Ovary (tissue), 9 donors: ENCODE measurements around the gene LRCH1. TPM values are rescaled to one million over a fixed set of nuclear protein-coding genes. Genes with fewer than 3 reads are reported as not detected.

Experiments
- DNase-seq, 5 donors: peaks; one replicate each; pipeline ENCODE4 v3.0.0-alpha.2; 2019 to 2020
- H3K27ac ChIP-seq, 2 donors: fragments of 200-600 bp; one replicate each; pipeline versions ENCODE4 v1.5.1 to v1.8.0; 2019 to 2022
- H3K27me3 ChIP-seq: fragments of 200-600 bp; one replicate; pipeline ENCODE4 v1.8.0; 2022
- H3K36me3 ChIP-seq: fragments of 200-600 bp; sonication (generic); one replicate; pipeline ENCODE4 v1.5.1; 2019
- H3K4me1 ChIP-seq: one replicate; pipeline ENCODE4 v1.8.1; 2013; ENCODE audit warnings: mild to moderate bottlenecking, moderate library complexity; ENCODE audit not compliant: insufficient read depth
- H3K4me3 ChIP-seq: fragments of 200-600 bp; sonication (generic); one replicate; pipeline ENCODE4 v1.5.1; 2017
- H3K9me3 ChIP-seq, 2 donors: fragments of 200-600 bp in 1 of 2; sonication (generic) in 1 of 2; one replicate each; pipeline versions ENCODE4 v1.5.1 to v1.8.1; 2013 to 2019; ENCODE audit warnings: mild to moderate bottlenecking in 1 of 2, moderate library complexity in 1 of 2
- EP300 ChIP-seq: sonication (generic); formaldehyde crosslinking; IDR thresholded peaks from one replicate; pipeline ENCODE4 v1.6.1; 2017; ENCODE audit warnings: antibody characterized with exemption
- POLR2A ChIP-seq: fragments of 450-650 bp; IDR thresholded peaks from one replicate; pipeline ENCODE4 v1.6.1; 2017; ENCODE audit warnings: antibody characterized with exemption, mild to moderate bottlenecking, moderate library complexity
- WGBS, 3 donors: extraction: QIAGEN DNeasy Blood & Tissue Kit in 1 of 3; methylation state at CpG; one replicate each; pipeline versions ENCODE4 v1.1.5 to v1.1.7; 2013 to 2017; 5-methylcytosine and 5-hydroxymethylcytosine counted together
- intact Hi-C, 4 donors: fragments of 100-400 bp; cut with DNase I; formaldehyde crosslinking; loops; one replicate each; pipeline versions ENCODE4 v1.11.0 to v1.15.1; 2022 to 2023
- polyA plus RNA-seq, 2 donors: library from polyadenylated mRNA; stranded (reverse); fragments of 200-250 nt in 1 of 2; fragments of 350-450 nt in 1 of 2; fragmentation: Illumina TruSeq in 1 of 2; extraction: RNeasy Lipid Tissue Mini Kit (QIAGEN cat#74804) in 1 of 2; gene quantifications; one replicate each; pipeline ENCODE4 v1.2.3, GENCODE V29; 2013 to 2014
- total RNA-seq, 7 donors: library from RNA; depleted of rRNA in 2 of 7; stranded (reverse); fragments of >200 nt in 2 of 7; fragmentation: NEBNext Ultra II Directional in 3 of 7; extraction: Animal tissue kit (Norgen Biotek cat#: 25700) in 3 of 7; gene quantifications; one replicate each; pipeline versions ENCODE4 v1.1.0 to v1.2.4, GENCODE V29; 2016 to 2023
- TF ChIP-seq, protein P1 (sequence below), 3 donors: fragments of 450-650 bp in 2 of 3; fragments of 200-600 bp in 1 of 3; IDR thresholded peaks; one replicate each; pipeline versions ENCODE4 v1.5.1 to v1.8.0; 2016 to 2022; ENCODE audit warnings: antibody characterized with exemption in 3 of 3, mild to moderate bottlenecking in 1 of 3
- donor health status: DM: no; HTN: no; CAD: no; lungs with moderate emphysema.
- donor health status: DM: no; HTN: no; CAD: no.
- donor health status: Bipolar disorder and iron deficiency.
- donor health status: DM: yes; HTN: yes; CAD: no.
- donor health status: DM: no; HTN: no; CAD: no.
- donor health status: DM: yes; HTN: yes; CAD: no.

The LRCH1 gene
- total and polyA plus RNA-seq, 9 donors: 7.6 to 19.3 (median 15.8) TPM

- H3K27ac ChIP-seq: no peak overlapping the region
- H3K27me3 ChIP-seq: no peaks in the 10 kb centered on the region
- H3K4me3 ChIP-seq: no peak overlapping the region
- no peaks in the 10 kb centered on the region for H3K9me3 ChIP-seq
- DNase-seq: no peak
- intact Hi-C loops: no loop called here
- no peaks in the 10 kb centered on the region for H3K36me3 ChIP-seq
- H3K4me1 ChIP-seq: peaks cover 16% of the 10 kb centered on the region
- 7 to 11% (median 8%) methylated on average over 5 of the region's 5 CpGs for WGBS, 3 donors
- no peak for TF ChIP-seq POLR2A
- no peak for TF ChIP-seq EP300
- TF ChIP-seq, protein P1, sequence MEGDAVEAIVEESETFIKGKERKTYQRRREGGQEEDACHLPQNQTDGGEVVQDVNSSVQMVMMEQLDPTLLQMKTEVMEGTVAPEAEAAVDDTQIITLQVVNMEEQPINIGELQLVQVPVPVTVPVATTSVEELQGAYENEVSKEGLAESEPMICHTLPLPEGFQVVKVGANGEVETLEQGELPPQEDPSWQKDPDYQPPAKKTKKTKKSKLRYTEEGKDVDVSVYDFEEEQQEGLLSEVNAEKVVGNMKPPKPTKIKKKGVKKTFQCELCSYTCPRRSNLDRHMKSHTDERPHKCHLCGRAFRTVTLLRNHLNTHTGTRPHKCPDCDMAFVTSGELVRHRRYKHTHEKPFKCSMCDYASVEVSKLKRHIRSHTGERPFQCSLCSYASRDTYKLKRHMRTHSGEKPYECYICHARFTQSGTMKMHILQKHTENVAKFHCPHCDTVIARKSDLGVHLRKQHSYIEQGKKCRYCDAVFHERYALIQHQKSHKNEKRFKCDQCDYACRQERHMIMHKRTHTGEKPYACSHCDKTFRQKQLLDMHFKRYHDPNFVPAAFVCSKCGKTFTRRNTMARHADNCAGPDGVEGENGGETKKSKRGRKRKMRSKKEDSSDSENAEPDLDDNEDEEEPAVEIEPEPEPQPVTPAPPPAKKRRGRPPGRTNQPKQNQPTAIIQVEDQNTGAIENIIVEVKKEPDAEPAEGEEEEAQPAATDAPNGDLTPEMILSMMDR (IDR thresholded peaks at IDR 0.05): no peak
Measured at GRCh38 chr13:46575818-46576221, 22.9 kb downstream of the LRCH1 start.

GRCh38 chr13:46576762-46577161 lies 23.8 kb downstream of the LRCH1 start:
- intact Hi-C loops: no loop called here
- H3K27ac ChIP-seq: no peak overlapping the region
- no peaks in the 10 kb centered on the region for H3K36me3 ChIP-seq
- H3K27me3 ChIP-seq: no peaks in the 10 kb centered on the region
- H3K9me3 ChIP-seq: no peaks in the 10 kb centered on the region
- H3K4me1 ChIP-seq: peaks cover 13% of the 10 kb centered on the region
- no peak for DNase-seq
- WGBS, 3 donors: 75 to 92% (median 90%) methylated on average over 5 of the region's 5 CpGs
- H3K4me3 ChIP-seq: no peak overlapping the region
- TF ChIP-seq EP300 (no peak), POLR2A (no peak)
- TF ChIP-seq, protein P1 (IDR thresholded peaks at IDR 0.05): no peak

DNA sequence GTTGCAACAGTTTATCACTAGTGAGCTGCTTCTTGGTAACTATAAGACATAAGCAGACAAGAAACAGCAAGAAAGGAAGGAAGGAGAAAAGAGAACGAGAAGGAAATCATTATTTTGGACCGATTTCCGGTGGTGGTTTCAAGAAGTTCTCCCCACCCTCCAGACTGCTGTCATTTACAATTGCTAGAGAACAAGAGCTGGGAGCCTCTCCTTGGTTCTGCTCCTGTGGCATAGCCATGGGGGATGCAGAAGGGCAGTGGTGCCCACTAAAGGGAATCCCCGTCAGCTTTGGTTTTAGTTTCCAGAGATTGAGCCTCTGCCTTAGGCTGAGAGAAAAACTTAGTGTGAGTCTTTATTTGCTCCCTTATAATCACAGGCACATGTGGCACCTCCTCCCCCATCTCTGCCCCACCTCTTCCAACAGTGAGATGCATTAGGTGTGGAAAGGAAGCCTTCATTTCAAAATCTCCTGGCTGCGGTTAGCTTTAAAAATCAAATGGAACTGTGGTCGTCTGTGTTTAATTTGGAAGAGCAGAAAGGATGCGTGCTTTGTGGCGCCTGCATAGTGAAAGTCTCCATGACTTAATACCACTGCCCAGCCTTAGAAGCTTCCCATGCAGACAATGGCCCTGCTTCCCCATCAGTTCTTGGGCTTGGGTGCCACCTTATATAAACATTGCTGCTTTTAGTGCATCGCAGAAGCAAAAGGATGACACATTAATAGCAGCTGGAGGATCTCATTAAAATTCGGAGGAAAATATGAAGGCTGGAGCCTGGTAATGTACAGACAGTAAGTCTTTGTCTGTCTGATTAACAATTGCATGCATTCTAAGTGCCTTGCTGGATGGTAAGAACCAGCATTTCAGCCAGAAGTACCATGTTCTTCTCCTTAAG lies 25.0 kb downstream of the LRCH1 start:
- intact Hi-C loops: no loop called here
- DNase-seq: no peak
- Histone ChIP-seq H3K27me3 (no peaks in the 10 kb centered on the region), H3K9me3 (no peaks in the 10 kb centered on the region), H3K27ac (no peak overlapping the region), H3K4me1 (peaks cover 13% of the 10 kb centered on the region), H3K4me3 (no peak overlapping the region), H3K36me3 (no peaks in the 10 kb centered on the region)
- no peak for TF ChIP-seq POLR2A
- TF ChIP-seq, protein P1 (IDR thresholded peaks at IDR 0.05): no peak
- no peak for TF ChIP-seq EP300
- WGBS, 3 donors: 56 to 71% (median 68%) methylated on average over 10 of the region's 10 CpGs

GRCh38 chr13:46578590-46578975 lies 25.6 kb downstream of the LRCH1 start:
- H3K4me1 ChIP-seq: peaks cover 13% of the 10 kb centered on the region
- no peak for DNase-seq
- no peak overlapping the region for H3K4me3 ChIP-seq
- no peak for TF ChIP-seq EP300
- no peak for TF ChIP-seq POLR2A
- TF ChIP-seq, protein P1 (IDR thresholded peaks at IDR 0.05): no peak
- H3K36me3 ChIP-seq: no peaks in the 10 kb centered on the region
- no peaks in the 10 kb centered on the region for H3K27me3 ChIP-seq
- intact Hi-C loops: no loop called here
- no peaks in the 10 kb centered on the region for H3K9me3 ChIP-seq
- 21 to 24% (median 24%) methylated on average over 3 of the region's 3 CpGs for whole genome bisulfite sequencing, 3 donors
- H3K27ac ChIP-seq: no peak overlapping the region
